ENCODE results near the gene PCSK5.
A peak's percentile ranks its signal among the peaks of the same experiment; 100 is the strongest.
"Not testable (repeated sequence)": the region's sequence is repeated elsewhere in the genome, so short reads cannot be mapped to it uniquely, and the experiment has no call there.

PCSK5 gene

GRCh38 chr9:75890472-75891276, at the start of gene PCSK5:
TSS of gene PCSK5 (plus strand) at chr9:75890673. CDS start at chr9:75891182, 509 bp downstream.
- DNase-seq (ENCODE audit: low spot score) = peak; percentile 75

- no peak for DNase-seq (ENCODE audit: low spot score)
Measured at GRCh38 chr9:75844321-75844720, 46.2 kb upstream of the PCSK5 start.

- no peak for DNase-seq (ENCODE audit: low spot score)
Measured at GRCh38 chr9:75845806-75846205, 44.7 kb upstream of the PCSK5 start.

GRCh38 chr9:75847085-75847484, 43.4 kb upstream of the PCSK5 start:
- DNase-seq (ENCODE audit: low spot score) = no peak

GRCh38 chr9:75850459-75851200, 39.8 kb upstream of the PCSK5 start:
- no peak for DNase-seq (ENCODE audit: low spot score)

GRCh38 chr9:75851917-75852316, 38.6 kb upstream of the PCSK5 start:
- DNase-seq (ENCODE audit: low spot score) = no peak

GRCh38 chr9:75852746-75853145, 37.7 kb upstream of the PCSK5 start:
- DNase-seq (ENCODE audit: low spot score) = no peak

GRCh38 chr9:75855509-75855908, 35.0 kb upstream of the PCSK5 start:
- no peak for DNase-seq (ENCODE audit: low spot score)

- DNase-seq (ENCODE audit: low spot score) = no peak
Measured at GRCh38 chr9:75858497-75859092, 31.9 kb upstream of the PCSK5 start.

GRCh38 chr9:75864266-75864665, 26.2 kb upstream of the PCSK5 start:
- DNase-seq (ENCODE audit: low spot score) = no peak

GRCh38 chr9:75866273-75866871, 24.1 kb upstream of the PCSK5 start:
- peak; percentile 9 for DNase-seq (ENCODE audit: low spot score)

- not testable (repeated sequence) for DNase-seq (ENCODE audit: low spot score)
Measured at GRCh38 chr9:75868526-75868925, 21.9 kb upstream of the PCSK5 start.

- DNase-seq (ENCODE audit: low spot score) = no peak
Measured at GRCh38 chr9:75869236-75869635, 21.2 kb upstream of the PCSK5 start.

GRCh38 chr9:75870450-75870849, 20.0 kb upstream of the PCSK5 start:
- no peak for DNase-seq (ENCODE audit: low spot score)

GRCh38 chr9:75871624-75872023, 18.8 kb upstream of the PCSK5 start:
- DNase-seq (ENCODE audit: low spot score) = no peak

GRCh38 chr9:75873712-75874111, 16.8 kb upstream of the PCSK5 start:
- no peak for DNase-seq (ENCODE audit: low spot score)

GRCh38 chr9:75876999-75877640, 13.4 kb upstream of the PCSK5 start:
- no peak for DNase-seq (ENCODE audit: low spot score)

- no peak for DNase-seq (ENCODE audit: low spot score)
Measured at GRCh38 chr9:75878488-75878860, 12.0 kb upstream of the PCSK5 start.

- no peak for DNase-seq (ENCODE audit: low spot score)
Measured at GRCh38 chr9:75880618-75881017, 9.9 kb upstream of the PCSK5 start.

GRCh38 chr9:75881761-75882160, 8.7 kb upstream of the PCSK5 start:
- DNase-seq (ENCODE audit: low spot score) = no peak

- no peak for DNase-seq (ENCODE audit: low spot score)
Measured at GRCh38 chr9:75885652-75886051, 4.8 kb upstream of the PCSK5 start.

- DNase-seq (ENCODE audit: low spot score) = no peak
Measured at GRCh38 chr9:75889577-75889976, 896 bp upstream of the PCSK5 start.
